GM19023 (cell line): Measurements from ENCODE around the gene FNDC1.
A peak's percentile ranks its signal among the peaks of the same experiment; 100 is the strongest.
"Not testable (repeated sequence)": the region's sequence is repeated elsewhere in the genome, so short reads cannot be mapped to it uniquely, and the experiment has no call there.

Experiments
- ATAC-seq: cut with Tn5 transposase; IDR thresholded peaks from one replicate; pipeline ENCODE4 v1.9.1; 2021; ENCODE audit warnings: mild to moderate bottlenecking, moderate library complexity; ENCODE audit not compliant: unreplicated experiment

The FNDC1 gene

GRCh38 chr6:159169193-159169555, at the start of gene FNDC1:
Gene FNDC1, plus strand, starts transcription at chr6:159169400. Its CDS starts 197 bp downstream, at chr6:159169597.
- peak; percentile 72 for ATAC-seq

- ATAC-seq, result no peak
These were observed 49.4 kb upstream of the FNDC1 start for GRCh38 chr6:159119791-159120190.

GRCh38 chr6:159121486-159121885, 47.7 kb upstream of the FNDC1 start:
- ATAC-seq, result no peak

GRCh38 chr6:159122453-159122852, 46.7 kb upstream of the FNDC1 start:
- no peak for ATAC-seq

GRCh38 chr6:159123831-159124230, 45.4 kb upstream of the FNDC1 start:
- not testable (repeated sequence) for ATAC-seq

- no peak for ATAC-seq
These were observed 44.1 kb upstream of the FNDC1 start for GRCh38 chr6:159125014-159125609.

- ATAC-seq, result no peak
These were observed 43.2 kb upstream of the FNDC1 start for GRCh38 chr6:159125951-159126352.

GRCh38 chr6:159126590-159126989, 42.6 kb upstream of the FNDC1 start:
- ATAC-seq, result no peak

- ATAC-seq, result no peak
These were observed 41.5 kb upstream of the FNDC1 start for GRCh38 chr6:159127701-159128100.

- ATAC-seq, result no peak
These were observed 40.2 kb upstream of the FNDC1 start for GRCh38 chr6:159128978-159129377.

- ATAC-seq, result no peak
These were observed 38.4 kb upstream of the FNDC1 start for GRCh38 chr6:159130846-159131245.

GRCh38 chr6:159131709-159132108, 37.5 kb upstream of the FNDC1 start:
- ATAC-seq, result no peak

- no peak for ATAC-seq
These were observed 36.5 kb upstream of the FNDC1 start for GRCh38 chr6:159132664-159133063.

- ATAC-seq, result peak; percentile 64
These were observed 34.4 kb upstream of the FNDC1 start for GRCh38 chr6:159134701-159135364.

GRCh38 chr6:159137676-159138075, 31.5 kb upstream of the FNDC1 start:
- no peak for ATAC-seq

- ATAC-seq, result no peak
These were observed 26.7 kb upstream of the FNDC1 start for GRCh38 chr6:159142531-159142930.

GRCh38 chr6:159148641-159149040, 20.6 kb upstream of the FNDC1 start:
- ATAC-seq, result no peak

- no peak for ATAC-seq
These were observed 19.6 kb upstream of the FNDC1 start for GRCh38 chr6:159149641-159150040.

- ATAC-seq, result no peak
These were observed 17.8 kb upstream of the FNDC1 start for GRCh38 chr6:159151266-159151855.

- no peak for ATAC-seq
These were observed 17.2 kb upstream of the FNDC1 start for GRCh38 chr6:159152041-159152440.

- no peak for ATAC-seq
These were observed 16.4 kb upstream of the FNDC1 start for GRCh38 chr6:159152782-159153181.

GRCh38 chr6:159155679-159156078, 13.5 kb upstream of the FNDC1 start:
- ATAC-seq, result no peak
